Fibroblast of lung (primary cell): ENCODE measurements around the gene PYCARD.

Experiments used
- EZH2 ChIP-seq: IDR thresholded peaks from 2 replicates; pipeline ENCODE4 v1.5.1; 2012; ENCODE audit warnings: low read length, control low read depth, mild to moderate bottlenecking; ENCODE audit errors: missing control alignments
- TF ChIP-seq, protein P1 (sequence below), 2 donors: IDR thresholded peaks in 1 of 2; conservative IDR thresholded peaks in 1 of 2; 1 replicate in 1 of 2; 2 replicates in 1 of 2; pipeline ENCODE4 v1.5.1; 2011 to 2012; ENCODE audit warnings: low read length in 2 of 2, control low read depth in 1 of 2, inconsistent platforms in 1 of 2, low read depth in 1 of 2, mild to moderate bottlenecking in 1 of 2

DNA sequence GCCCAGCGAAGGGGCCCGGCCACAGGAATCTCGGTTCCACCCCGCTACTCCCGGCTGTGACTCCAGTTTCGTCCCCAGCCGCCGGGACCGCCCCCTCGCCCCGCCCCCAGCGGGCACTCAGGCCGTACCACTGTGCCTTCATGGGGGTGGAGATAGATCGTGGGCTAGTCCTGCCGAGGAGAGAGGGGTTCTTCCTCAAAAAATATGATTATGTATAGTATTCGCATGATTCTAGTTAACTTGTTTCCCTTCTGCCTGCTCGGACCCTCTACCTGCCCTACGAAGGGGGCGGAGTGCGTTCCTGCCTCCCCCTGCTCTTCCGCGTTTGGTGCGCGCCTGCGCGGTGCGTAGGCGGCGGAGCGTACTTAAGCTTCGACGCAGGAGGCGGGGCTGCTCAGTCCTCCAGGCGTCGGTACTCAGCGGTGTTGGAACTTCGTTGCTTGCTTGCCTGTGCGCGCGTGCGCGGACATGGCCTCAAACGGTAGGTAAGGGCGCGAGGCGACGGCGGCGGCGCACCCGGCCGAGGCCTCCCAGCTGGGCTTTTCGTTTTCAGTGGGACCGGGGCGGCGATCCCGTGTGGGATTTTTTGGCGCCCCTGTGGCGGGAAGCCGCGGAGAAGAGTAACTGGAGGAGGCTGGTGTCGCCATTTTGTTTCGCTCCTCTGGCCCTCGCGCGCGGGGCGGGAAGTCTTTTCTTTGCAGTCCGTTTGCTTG is 22.7 kb downstream of the PYCARD start, which contains the start of gene FUS:
- TF ChIP-seq, protein P1, sequence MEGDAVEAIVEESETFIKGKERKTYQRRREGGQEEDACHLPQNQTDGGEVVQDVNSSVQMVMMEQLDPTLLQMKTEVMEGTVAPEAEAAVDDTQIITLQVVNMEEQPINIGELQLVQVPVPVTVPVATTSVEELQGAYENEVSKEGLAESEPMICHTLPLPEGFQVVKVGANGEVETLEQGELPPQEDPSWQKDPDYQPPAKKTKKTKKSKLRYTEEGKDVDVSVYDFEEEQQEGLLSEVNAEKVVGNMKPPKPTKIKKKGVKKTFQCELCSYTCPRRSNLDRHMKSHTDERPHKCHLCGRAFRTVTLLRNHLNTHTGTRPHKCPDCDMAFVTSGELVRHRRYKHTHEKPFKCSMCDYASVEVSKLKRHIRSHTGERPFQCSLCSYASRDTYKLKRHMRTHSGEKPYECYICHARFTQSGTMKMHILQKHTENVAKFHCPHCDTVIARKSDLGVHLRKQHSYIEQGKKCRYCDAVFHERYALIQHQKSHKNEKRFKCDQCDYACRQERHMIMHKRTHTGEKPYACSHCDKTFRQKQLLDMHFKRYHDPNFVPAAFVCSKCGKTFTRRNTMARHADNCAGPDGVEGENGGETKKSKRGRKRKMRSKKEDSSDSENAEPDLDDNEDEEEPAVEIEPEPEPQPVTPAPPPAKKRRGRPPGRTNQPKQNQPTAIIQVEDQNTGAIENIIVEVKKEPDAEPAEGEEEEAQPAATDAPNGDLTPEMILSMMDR (conservative IDR thresholded peaks at IDR 0.05 in 1 of 2, IDR thresholded peaks at IDR 0.05 in 1 of 2; ENCODE audit: low read depth in 1 of 2, low read length in 2 of 2): no peak
- no peak for TF ChIP-seq EZH2
